Mucosa of gallbladder (tissue), 1 donor: ENCODE results near the gene SCN1A. TPM values are rescaled to one million over a fixed set of nuclear protein-coding genes. Genes with fewer than 3 reads are reported as not detected.
"Not testable (repeated sequence)": the region's sequence is repeated elsewhere in the genome, so short reads cannot be mapped to it uniquely, and the experiment has no call there.

ENCODE experiments used
- DNase-seq: peaks from one replicate; pipeline ENCODE4 v3.0.0-alpha.2; 2020; ENCODE audit warnings: low spot score
- total RNA-seq: library from RNA; stranded (reverse); gene quantifications from one replicate; pipeline ENCODE4 v1.2.1, GENCODE V29; 2021
- donor health status: DM: no; HTN: no; CAD: no.

The SCN1A gene
- total RNA-seq, 1 donor from 2014 or later: not detected

- DNase-seq: not testable (repeated sequence)
These were observed 155.7 kb downstream of the SCN1A start for GRCh38 chr2:165972161-165972560.

GRCh38 chr2:165970663-165971062, 157.2 kb downstream of the SCN1A start:
- DNase-seq: no peak

GRCh38 chr2:165969227-165969626, 158.6 kb downstream of the SCN1A start:
- no peak for DNase-seq

GRCh38 chr2:165967746-165968145, 160.1 kb downstream of the SCN1A start:
- DNase-seq: no peak

GRCh38 chr2:165961818-165962217, 166.0 kb downstream of the SCN1A start:
- no peak for DNase-seq

GRCh38 chr2:165959371-165959770, 168.4 kb downstream of the SCN1A start:
- no peak for DNase-seq

GRCh38 chr2:165958313-165958960, 169.4 kb downstream of the SCN1A start:
- DNase-seq: no peak

GRCh38 chr2:165957030-165957675, 170.7 kb downstream of the SCN1A start:
- no peak for DNase-seq

GRCh38 chr2:165953655-165954606, 173.9 kb downstream of the SCN1A start, which contains the start of gene TTC21B:
Gene TTC21B, minus strand, starts transcription at chr2:165953776. Its CDS starts 71 bp downstream, at chr2:165953705.
- peak; percentile 93 for DNase-seq

- no peak for DNase-seq
These were observed 174.5 kb downstream of the SCN1A start for GRCh38 chr2:165953306-165953654.

GRCh38 chr2:165952741-165953211, 175.0 kb downstream of the SCN1A start:
- DNase-seq: no peak

GRCh38 chr2:165952085-165952484, 175.7 kb downstream of the SCN1A start:
- DNase-seq: no peak

GRCh38 chr2:165950438-165950837, 177.4 kb downstream of the SCN1A start:
- DNase-seq: no peak

- DNase-seq: no peak
These were observed 186.0 kb downstream of the SCN1A start for GRCh38 chr2:165941827-165942226.

GRCh38 chr2:165938237-165938636, 189.6 kb downstream of the SCN1A start:
- no peak for DNase-seq

Other genes starting within 250 kb of the SCN1A start
- 17.4 TPM for gene TTC21B, start 174.2 kb downstream of the SCN1A start, total RNA-seq
- 6.8 TPM for gene SCN9A, start 247.9 kb upstream of the SCN1A start, total RNA-seq